Measurements from ENCODE around the gene SLC15A5. TPM values are rescaled to one million over a fixed set of nuclear protein-coding genes. Genes with fewer than 3 reads are reported as not detected.

The SLC15A5 gene
- total RNA-seq, 1 experiment from 2014 or later = not detected

- Histone ChIP-seq H4K20me1 (ENCODE audit: insufficient read depth) (no peaks in the 10 kb centered on the region), H3K9me3 (ENCODE audit: insufficient read depth, low read depth) (no peaks in the 10 kb centered on the region)
- POLR2A ChIA-PET (ENCODE audit: unreplicated experiment) = no interaction called here
Observed at GRCh38 chr12:16245209-16245608, 32.3 kb downstream of the SLC15A5 start.

GRCh38 chr12:16243487-16244412, 33.7 kb downstream of the SLC15A5 start:
- Histone ChIP-seq H2AFZ (0 out of 2 replicates have a peak overlapping the region, but pooled peaks have one; percentile 58), H3K4me2 (no peak overlapping the region), H3F3A (ENCODE audit: insufficient read depth, low read depth) (no peaks in the 10 kb centered on the region), H3K27ac (no peak overlapping the region), H3K9me3 (ENCODE audit: insufficient read depth, low read depth) (no peaks in the 10 kb centered on the region), H3K9me2 (ENCODE audit: insufficient read depth) (no peaks in the 10 kb centered on the region), H3K27me3 (ENCODE audit: insufficient read depth, low read depth) (no peaks in the 10 kb centered on the region), H3K4me1 (replicated peaks; ENCODE audit: insufficient read depth) (no peaks in the 10 kb centered on the region), H4K20me1 (ENCODE audit: insufficient read depth) (no peaks in the 10 kb centered on the region), H3K4me3 (no peak overlapping the region), H3K36me3 (ENCODE audit: low read depth) (no peaks in the 10 kb centered on the region), H3K79me2 (ENCODE audit: low read depth) (no peaks in the 10 kb centered on the region)
- no peak for DNase-seq
- TF ChIP-seq EZH2 (IDR thresholded peaks at IDR 0.05; ENCODE audit: low read depth) (no peak), CTCF (conservative IDR thresholded peaks at IDR 0.05) (no peak)
- CTCF ChIA-PET = no interaction called here
- POLR2A ChIA-PET (ENCODE audit: unreplicated experiment) = no interaction called here
- BruUV-seq (replicated peaks) = no TSS peak
- intact Hi-C loops (cut with micrococcal nuclease; ENCODE audit: unreplicated experiment) = no loop called here

More at GRCh38 chr12:16245209-16245608, 32.3 kb downstream of the SLC15A5 start:
- Histone ChIP-seq H3K79me2 (ENCODE audit: low read depth) (no peaks in the 10 kb centered on the region), H3F3A (ENCODE audit: insufficient read depth, low read depth) (no peaks in the 10 kb centered on the region), H3K36me3 (ENCODE audit: low read depth) (no peaks in the 10 kb centered on the region), H3K4me1 (replicated peaks; ENCODE audit: insufficient read depth) (no peaks in the 10 kb centered on the region), H3K27me3 (ENCODE audit: insufficient read depth, low read depth) (no peaks in the 10 kb centered on the region), H3K27ac (no peak overlapping the region), H3K4me2 (no peak overlapping the region), H3K9me2 (ENCODE audit: insufficient read depth) (no peaks in the 10 kb centered on the region), H3K4me3 (no peak overlapping the region), H2AFZ (no peak overlapping the region)
- TF ChIP-seq EZH2 (IDR thresholded peaks at IDR 0.05; ENCODE audit: low read depth) (no peak), CTCF (conservative IDR thresholded peaks at IDR 0.05) (no peak)
- CTCF ChIA-PET = no interaction called here
- BruUV-seq (replicated peaks) = no TSS peak
- DNase-seq = no peak
- intact Hi-C loops (cut with micrococcal nuclease; ENCODE audit: unreplicated experiment) = no loop called here

GRCh38 chr12:16241346-16241745, 36.1 kb downstream of the SLC15A5 start:
- ChIA-PET POLR2A (ENCODE audit: unreplicated experiment) (no interaction called here), CTCF (no interaction called here)
- TF ChIP-seq CTCF (conservative IDR thresholded peaks at IDR 0.05) (no peak), EZH2 (IDR thresholded peaks at IDR 0.05; ENCODE audit: low read depth) (no peak)
- no peaks in the 10 kb centered on the region for H3K36me3 ChIP-seq (ENCODE audit: low read depth)
- no peaks in the 10 kb centered on the region for H3K27me3 ChIP-seq (ENCODE audit: insufficient read depth, low read depth)
- no TSS peak for BruUV-seq (replicated peaks)
- no peak overlapping the region for H3K4me3 ChIP-seq
- no peaks in the 10 kb centered on the region for H3K9me3 ChIP-seq (ENCODE audit: insufficient read depth, low read depth)
- H3K27ac ChIP-seq = no peak overlapping the region
- H3K79me2 ChIP-seq (ENCODE audit: low read depth) = no peaks in the 10 kb centered on the region
- H3K4me1 ChIP-seq (replicated peaks; ENCODE audit: insufficient read depth) = no peaks in the 10 kb centered on the region
- H3K9me2 ChIP-seq (ENCODE audit: insufficient read depth) = no peaks in the 10 kb centered on the region
- no peak overlapping the region for H3K4me2 ChIP-seq
- H4K20me1 ChIP-seq (ENCODE audit: insufficient read depth) = no peaks in the 10 kb centered on the region
- intact Hi-C loops (cut with micrococcal nuclease; ENCODE audit: unreplicated experiment) = no loop called here
- H2AFZ ChIP-seq = no peak overlapping the region
- no peak for DNase-seq
- no peaks in the 10 kb centered on the region for H3F3A ChIP-seq (ENCODE audit: insufficient read depth, low read depth)

All from PC-9 (cell line).